DND-41 (cell line): ENCODE data around the gene CYTL1.
"Not testable (repeated sequence)": the region's sequence is repeated elsewhere in the genome, so short reads cannot be mapped to it uniquely, and the experiment has no call there.

Source experiments
- ATAC-seq: fragments of 200-7000 bp; cut with Tn5 transposase; 3 replicates; pipeline ENCODE4 v1.9.1; 2021; ENCODE audit warnings: low read depth; ENCODE audit not compliant: insufficient read depth
- DNase-seq: peaks from one replicate; pipeline ENCODE4 v3.0.0-alpha.2; 2020
- H2AFZ ChIP-seq: 2 replicates; pipeline ENCODE4 v1.6.0; 2012; ENCODE audit warnings: low read depth, low read length
- H3K27ac ChIP-seq: 2 replicates; pipeline ENCODE4 v1.5.1; 2012; ENCODE audit warnings: low read length, inconsistent platforms
- H3K27me3 ChIP-seq: fragments of 200-600 bp; sonication (generic); 2 replicates; pipeline ENCODE4 v1.6.0; 2012; ENCODE audit warnings: low read length, mild to moderate bottlenecking, inconsistent platforms; ENCODE audit not compliant: insufficient read depth, poor library complexity
- H3K36me3 ChIP-seq: 2 replicates; pipeline ENCODE4 v1.5.1; 2012; ENCODE audit warnings: low read length, inconsistent platforms; ENCODE audit not compliant: insufficient read depth
- H3K4me1 ChIP-seq: 2 replicates; pipeline ENCODE4 v1.5.1; 2012; ENCODE audit warnings: mild to moderate bottlenecking, low read length; ENCODE audit not compliant: insufficient read depth
- H3K4me2 ChIP-seq: 2 replicates; pipeline ENCODE4 v1.6.0; 2012; ENCODE audit warnings: mild to moderate bottlenecking, moderate library complexity, low read length, inconsistent platforms; ENCODE audit not compliant: insufficient read depth
- H3K4me3 ChIP-seq, 2 experiments: fragments of 200-600 bp in 1 of 2; shearing (Covaris generic) in 1 of 2; 2 replicates each; pipeline ENCODE4 v1.5.1; 2012 to 2016; ENCODE audit warnings: inconsistent platforms in 2 of 2, low read length in 2 of 2, mild to moderate bottlenecking in 2 of 2, low read depth in 1 of 2, moderate library complexity in 1 of 2
- H3K79me2 ChIP-seq: 2 replicates; pipeline ENCODE4 v1.6.0; 2012; ENCODE audit warnings: low read length, inconsistent platforms; ENCODE audit not compliant: insufficient read depth
- H3K9ac ChIP-seq: 2 replicates; pipeline ENCODE4 v1.6.0; 2012; ENCODE audit warnings: low read depth, mild to moderate bottlenecking, inconsistent platforms, low read length, moderate library complexity
- H3K9me3 ChIP-seq: 2 replicates; pipeline ENCODE4 v1.5.1; 2012; ENCODE audit warnings: low read length, moderate library complexity, mild to moderate bottlenecking, inconsistent platforms; ENCODE audit not compliant: insufficient read depth, severe bottlenecking
- H4K20me1 ChIP-seq: 2 replicates; pipeline ENCODE4 v1.6.0; 2012; ENCODE audit warnings: low read length; ENCODE audit not compliant: insufficient read depth
- EZH2 ChIP-seq: IDR thresholded peaks from 3 replicates; pipeline ENCODE4 v1.6.1; 2012; ENCODE audit warnings: borderline replicate concordance, low read depth, mild to moderate bottlenecking, moderate library complexity, low read length, inconsistent platforms; ENCODE audit not compliant: severe bottlenecking
- TF ChIP-seq, protein P1 (sequence below): IDR thresholded peaks from 2 replicates; pipeline ENCODE4 v1.5.1; 2012; ENCODE audit warnings: borderline replicate concordance, low read length, moderate library complexity, mild to moderate bottlenecking; ENCODE audit not compliant: poor library complexity, severe bottlenecking; ENCODE audit errors: extremely low read depth

Gene CYTL1, protein sequence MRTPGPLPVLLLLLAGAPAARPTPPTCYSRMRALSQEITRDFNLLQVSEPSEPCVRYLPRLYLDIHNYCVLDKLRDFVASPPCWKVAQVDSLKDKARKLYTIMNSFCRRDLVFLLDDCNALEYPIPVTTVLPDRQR

DNA sequence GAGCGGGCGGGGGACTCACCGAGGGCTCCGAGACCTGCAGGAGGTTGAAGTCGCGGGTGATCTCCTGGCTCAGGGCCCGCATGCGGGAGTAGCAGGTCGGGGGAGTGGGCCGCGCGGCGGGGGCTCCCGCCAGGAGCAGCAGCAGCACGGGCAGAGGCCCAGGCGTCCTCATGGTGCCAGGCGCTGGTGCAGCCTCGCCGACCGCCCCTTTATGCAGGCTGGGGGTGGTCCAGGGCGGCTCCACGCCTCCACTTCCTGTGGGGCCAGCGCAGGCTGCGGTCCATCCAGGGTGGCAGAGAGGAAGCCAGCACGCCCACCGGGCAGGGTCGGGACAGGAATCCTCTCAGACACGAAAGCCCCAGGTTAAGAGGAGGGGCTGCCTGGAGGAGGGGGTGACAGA is at the start of gene CYTL1:
CYTL1 (minus strand) TSS at position 185 of the 400 bp plus-strand sequence; CDS start at position 172, 13 bp downstream.
- Histone ChIP-seq H3K36me3 (no peaks in the 10 kb centered on the region), H3K79me2 (no peaks in the 10 kb centered on the region), H4K20me1 (no peaks in the 10 kb centered on the region), H2AFZ (no peak within 1 kb of the TSS), H3K4me1 (peaks cover 11% of the 10 kb centered on the region), H3K9me3 (no peaks in the 10 kb centered on the region), H3K4me3 (no peak within 1 kb of the TSS), H3K9ac (no peak within 1 kb of the TSS), H3K27me3 (no peaks in the 10 kb centered on the region), H3K27ac (no peak within 1 kb of the TSS), H3K4me2 (no peak within 1 kb of the TSS)
- DNase-seq, result no peak
- ATAC-seq, result no peak
- TF ChIP-seq, protein P1, sequence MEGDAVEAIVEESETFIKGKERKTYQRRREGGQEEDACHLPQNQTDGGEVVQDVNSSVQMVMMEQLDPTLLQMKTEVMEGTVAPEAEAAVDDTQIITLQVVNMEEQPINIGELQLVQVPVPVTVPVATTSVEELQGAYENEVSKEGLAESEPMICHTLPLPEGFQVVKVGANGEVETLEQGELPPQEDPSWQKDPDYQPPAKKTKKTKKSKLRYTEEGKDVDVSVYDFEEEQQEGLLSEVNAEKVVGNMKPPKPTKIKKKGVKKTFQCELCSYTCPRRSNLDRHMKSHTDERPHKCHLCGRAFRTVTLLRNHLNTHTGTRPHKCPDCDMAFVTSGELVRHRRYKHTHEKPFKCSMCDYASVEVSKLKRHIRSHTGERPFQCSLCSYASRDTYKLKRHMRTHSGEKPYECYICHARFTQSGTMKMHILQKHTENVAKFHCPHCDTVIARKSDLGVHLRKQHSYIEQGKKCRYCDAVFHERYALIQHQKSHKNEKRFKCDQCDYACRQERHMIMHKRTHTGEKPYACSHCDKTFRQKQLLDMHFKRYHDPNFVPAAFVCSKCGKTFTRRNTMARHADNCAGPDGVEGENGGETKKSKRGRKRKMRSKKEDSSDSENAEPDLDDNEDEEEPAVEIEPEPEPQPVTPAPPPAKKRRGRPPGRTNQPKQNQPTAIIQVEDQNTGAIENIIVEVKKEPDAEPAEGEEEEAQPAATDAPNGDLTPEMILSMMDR, result no peak
- TF ChIP-seq EZH2, result no peak

DNA sequence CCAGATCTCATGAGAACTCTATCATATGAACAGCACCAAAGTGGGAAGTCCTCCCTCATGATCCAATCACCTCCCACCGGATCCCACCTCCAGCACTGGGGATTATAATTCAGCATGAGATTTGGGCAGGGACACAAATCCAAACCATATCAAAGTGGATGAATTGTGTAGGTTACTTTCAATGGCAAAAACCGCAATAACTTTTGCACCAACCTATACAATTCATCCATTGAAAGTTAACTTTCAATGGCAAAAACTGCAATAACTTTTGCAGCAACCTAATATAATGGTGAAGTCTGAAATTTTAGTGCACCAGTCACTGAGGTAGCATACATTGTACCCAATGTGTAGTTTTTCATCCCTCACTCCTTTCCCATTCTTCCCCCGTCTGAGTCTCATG is 48.6 kb upstream of the CYTL1 start:
- DNase-seq, result no peak
- no peaks in the 10 kb centered on the region for H3K27me3 ChIP-seq
- H3K9ac ChIP-seq, result no peak overlapping the region
- H3K4me2 ChIP-seq, result no peak overlapping the region
- TF ChIP-seq, protein P1, result no peak
- TF ChIP-seq EZH2, result no peak
- H3K27ac ChIP-seq, result no peak overlapping the region
- no peak overlapping the region for H3K4me3 ChIP-seq
- no peaks in the 10 kb centered on the region for H3K4me1 ChIP-seq
- H3K9me3 ChIP-seq, result peaks cover 31% of the 10 kb centered on the region
- no peaks in the 10 kb centered on the region for H4K20me1 ChIP-seq
- H3K36me3 ChIP-seq, result peaks cover 16% of the 10 kb centered on the region; the same call in 1 of the 2 replicates
- H2AFZ ChIP-seq, result no peak overlapping the region
- H3K79me2 ChIP-seq, result peaks cover 6% of the 10 kb centered on the region; the same call in 1 of the 2 replicates
- no peak for ATAC-seq

DNA sequence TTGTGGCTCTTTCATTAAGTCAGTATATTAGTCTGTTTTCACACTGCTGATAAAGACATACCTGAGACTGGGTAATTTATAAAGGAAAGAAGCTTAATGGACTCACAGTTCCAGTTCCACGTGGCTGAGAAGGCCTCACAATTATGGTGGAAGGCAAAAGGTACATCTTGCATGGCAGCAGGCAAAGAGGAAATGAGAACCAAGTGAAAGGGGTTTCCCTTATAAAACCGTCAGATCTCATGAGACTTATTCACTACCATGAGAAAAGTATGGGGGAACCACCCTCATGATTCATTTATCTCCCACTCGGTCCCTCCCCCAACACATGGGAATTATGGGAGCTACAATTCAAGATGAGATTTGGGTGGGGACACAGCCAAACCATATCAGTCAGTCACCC is 47.7 kb upstream of the CYTL1 start:
- not testable (repeated sequence) for DNase-seq, H3K4me3 ChIP-seq, H3K27ac ChIP-seq, H3K4me1 ChIP-seq, H4K20me1 ChIP-seq, H3K79me2 ChIP-seq, H3K27me3 ChIP-seq, H3K4me2 ChIP-seq, H3K9ac ChIP-seq, H2AFZ ChIP-seq, ATAC-seq
- H3K36me3 ChIP-seq, result peaks cover 16% of the 10 kb centered on the region; the same call in 1 of the 2 replicates
- H3K9me3 ChIP-seq, result peaks cover 28% of the 10 kb centered on the region

DNA sequence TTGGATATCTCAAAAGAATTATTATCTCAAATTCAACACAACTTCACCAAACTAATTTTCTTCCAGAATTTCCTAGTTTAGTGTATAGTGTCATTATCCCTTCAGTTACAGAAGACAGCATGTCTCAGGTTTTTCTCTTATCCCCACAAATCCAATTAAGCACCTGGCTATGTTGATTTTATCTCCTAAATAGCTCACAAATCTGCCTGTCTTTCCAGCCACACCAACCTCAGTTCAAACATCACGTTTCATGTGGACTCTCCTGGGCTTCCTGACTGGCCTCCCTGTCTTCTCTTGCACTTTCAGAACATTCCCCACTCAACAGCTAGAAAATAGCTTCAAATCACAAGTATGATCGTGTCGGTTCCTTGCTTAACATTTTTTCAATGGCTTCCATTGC is 46.8 kb upstream of the CYTL1 start:
- no peak overlapping the region for H3K9ac ChIP-seq
- H3K4me3 ChIP-seq, result no peak overlapping the region
- no peaks in the 10 kb centered on the region for H4K20me1 ChIP-seq
- peaks cover 6% of the 10 kb centered on the region; the same call in 1 of the 2 replicates for H3K79me2 ChIP-seq
- H3K9me3 ChIP-seq, result peaks cover 28% of the 10 kb centered on the region
- H3K4me2 ChIP-seq, result no peak overlapping the region
- no peaks in the 10 kb centered on the region for H3K4me1 ChIP-seq
- peaks cover 16% of the 10 kb centered on the region; the same call in 1 of the 2 replicates for H3K36me3 ChIP-seq
- no peak overlapping the region for H3K27ac ChIP-seq
- no peak for DNase-seq
- TF ChIP-seq, protein P1, result no peak
- no peak for TF ChIP-seq EZH2
- H2AFZ ChIP-seq, result no peak overlapping the region
- no peaks in the 10 kb centered on the region for H3K27me3 ChIP-seq
- ATAC-seq, result no peak
